NCI-H2107 (cell line): ENCODE data around the gene SELENOH.
A peak's percentile ranks its signal among the peaks of the same experiment; 100 is the strongest.

Experiments
- DNase-seq: peaks from one replicate; lab custom pipeline; 2025; lab: John Stamatoyannopoulos, UW

Gene SELENOH

DNA sequence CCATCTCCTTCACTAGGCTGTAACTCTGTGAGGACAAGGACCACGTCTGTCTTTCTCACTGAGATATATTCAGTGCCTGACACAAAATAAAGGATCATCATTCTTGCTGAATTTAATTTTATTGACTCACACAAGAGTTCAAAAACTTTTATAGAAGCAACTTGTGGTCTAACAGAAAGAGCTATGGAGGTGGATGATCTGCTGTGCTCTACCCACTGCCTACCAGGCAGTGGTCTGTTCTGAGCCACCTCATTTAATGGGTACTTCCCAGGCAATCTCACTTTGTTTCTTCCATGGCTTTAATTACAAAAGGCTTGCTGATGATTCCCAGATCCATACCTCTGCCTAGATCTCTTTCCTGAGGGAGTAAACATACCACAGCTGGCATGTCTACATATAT is 5.6 kb downstream of the SELENOH start:
- DNase-seq: no peak

DNA sequence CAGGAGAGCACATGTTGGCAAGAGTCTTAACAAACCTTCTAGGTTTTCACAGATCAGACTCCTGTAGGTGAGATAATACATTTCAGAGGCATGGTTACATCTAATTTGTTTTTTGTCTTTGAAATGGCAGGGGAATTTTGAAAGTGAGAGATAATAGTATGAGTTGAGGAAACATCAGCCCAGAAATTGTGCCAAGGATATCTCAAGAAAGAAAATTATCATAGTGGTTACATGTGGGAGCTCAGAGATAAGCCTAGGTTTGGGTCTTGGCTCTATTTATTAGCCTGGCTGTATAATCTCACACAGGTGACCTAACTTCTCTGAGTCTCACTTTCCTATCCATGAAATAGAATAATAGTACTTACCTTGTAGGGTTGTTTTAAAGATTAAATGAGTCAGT is 9.9 kb downstream of the SELENOH start:
- no peak for DNase-seq

DNA sequence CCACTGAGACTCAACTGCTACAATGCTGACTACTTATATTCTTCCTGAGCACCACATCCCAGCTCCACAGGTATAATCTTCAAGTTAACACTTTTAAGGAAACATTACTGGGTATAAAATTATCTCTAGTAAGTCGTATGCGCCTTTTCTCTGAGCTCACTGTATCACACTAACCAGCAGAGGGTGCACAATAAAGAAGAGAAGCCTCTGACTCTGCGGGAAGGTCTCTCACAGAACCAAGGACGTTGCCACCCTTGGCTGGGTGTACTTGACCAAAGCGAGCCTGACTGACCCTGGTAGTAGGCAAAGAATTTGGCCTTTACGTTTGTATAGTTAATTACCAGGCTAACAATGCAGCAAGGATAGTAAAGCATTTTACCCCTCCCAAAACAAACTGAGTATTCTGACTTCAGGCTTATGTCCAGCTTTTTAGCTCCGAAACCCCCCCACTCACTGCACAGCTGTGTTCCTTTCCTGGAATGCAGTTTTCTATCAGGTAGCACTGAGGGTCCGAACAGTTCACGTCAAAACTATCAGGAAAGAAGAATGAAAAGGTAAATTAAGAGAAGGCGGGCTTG is 10.5 kb downstream of the SELENOH start, which contains the start of gene BTBD18:
BTBD18 (minus strand) TSS at position 144 of the 578 bp plus-strand sequence. CDS start 631 bp downstream, outside the sequence.
- no peak for DNase-seq

DNA sequence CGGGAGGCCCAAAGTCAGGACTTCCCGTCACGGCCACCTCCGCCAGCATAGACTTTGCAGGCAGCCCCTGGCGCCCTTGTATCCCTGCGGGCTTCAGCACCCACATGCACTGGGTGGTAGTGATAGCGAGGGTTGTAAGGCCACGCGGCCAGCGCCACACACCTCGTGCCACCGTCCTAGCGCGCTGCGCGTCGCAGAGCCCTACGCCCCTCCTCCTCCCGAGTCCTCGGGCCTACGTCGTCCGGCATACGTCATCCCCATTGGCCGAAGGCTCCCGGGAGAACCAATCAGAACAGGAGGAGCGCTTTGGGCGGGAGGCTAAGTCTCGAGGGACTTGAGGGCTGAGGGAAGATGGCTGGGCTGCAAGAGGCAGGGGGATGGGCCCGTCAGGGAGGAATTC is 11.7 kb downstream of the SELENOH start:
- DNase-seq: no peak

DNA sequence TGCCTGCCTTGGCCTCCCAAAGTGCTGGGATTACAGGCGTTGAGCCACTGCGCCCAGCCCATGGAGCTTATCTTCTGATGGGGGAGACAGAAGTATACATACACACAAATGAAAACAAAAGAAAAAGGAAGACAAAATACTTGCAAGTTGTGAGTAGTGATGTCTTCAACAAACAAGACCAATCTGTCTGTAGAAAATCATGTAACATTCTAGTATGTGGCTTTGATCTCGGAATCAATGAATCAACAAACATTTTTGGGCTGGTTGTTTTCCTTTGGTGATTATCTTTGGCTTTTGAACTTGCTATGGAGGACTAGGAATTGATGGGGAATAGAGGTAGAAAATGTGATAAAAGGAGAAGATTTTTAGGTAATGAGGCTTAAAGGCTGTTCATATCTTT is 16.9 kb downstream of the SELENOH start:
- DNase-seq: no peak

DNA sequence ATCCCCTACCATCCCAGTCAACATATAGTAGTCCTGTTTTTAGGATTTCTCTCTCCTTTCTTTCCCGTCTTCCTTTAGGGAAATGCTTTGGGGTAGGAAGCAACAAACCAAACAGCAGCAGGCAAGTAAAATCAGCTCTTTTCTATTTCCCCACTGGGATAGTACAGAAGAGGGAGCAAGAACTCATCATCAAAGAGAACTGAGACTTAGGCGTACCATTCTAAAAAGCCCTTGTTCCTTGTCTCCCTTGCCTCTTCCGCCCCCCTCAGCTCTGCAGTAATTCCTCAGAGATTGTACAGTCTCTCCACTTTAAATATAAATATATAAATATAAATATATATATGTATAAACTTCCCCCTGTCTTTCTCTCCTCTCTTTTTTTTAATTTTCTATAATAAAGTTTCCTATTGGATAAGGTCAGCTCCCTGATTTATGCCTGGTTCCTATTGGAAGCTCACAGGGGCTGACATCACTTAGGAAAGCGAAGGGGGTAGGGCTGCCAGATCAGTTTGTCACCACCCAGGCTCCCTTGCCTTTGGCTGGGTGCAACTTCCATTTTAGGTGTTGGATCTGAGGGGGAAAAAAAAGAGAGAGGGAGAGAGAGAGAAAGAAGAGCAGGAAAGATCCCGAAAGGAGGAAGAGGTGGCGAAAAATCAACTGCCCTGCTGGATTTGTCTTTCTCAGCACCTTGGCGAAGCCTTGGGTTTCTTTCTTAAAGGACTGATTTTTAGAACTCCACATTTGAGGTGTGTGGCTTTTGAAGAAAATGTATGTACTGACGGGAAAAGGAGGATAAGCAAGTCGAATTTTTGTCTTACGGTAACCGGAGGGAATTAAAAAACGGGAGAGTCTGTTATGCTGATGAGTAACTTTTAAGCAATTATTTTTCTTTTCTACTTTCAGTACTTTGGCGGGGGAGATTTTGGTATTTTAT is 20.3 kb downstream of the SELENOH start, which contains the start of gene CTNND1:
CTNND1 (plus strand) TSS at position 502 of the 934 bp plus-strand sequence. CDS start 29,677 bp downstream, outside the sequence.
- DNase-seq: peak; percentile 88

DNA sequence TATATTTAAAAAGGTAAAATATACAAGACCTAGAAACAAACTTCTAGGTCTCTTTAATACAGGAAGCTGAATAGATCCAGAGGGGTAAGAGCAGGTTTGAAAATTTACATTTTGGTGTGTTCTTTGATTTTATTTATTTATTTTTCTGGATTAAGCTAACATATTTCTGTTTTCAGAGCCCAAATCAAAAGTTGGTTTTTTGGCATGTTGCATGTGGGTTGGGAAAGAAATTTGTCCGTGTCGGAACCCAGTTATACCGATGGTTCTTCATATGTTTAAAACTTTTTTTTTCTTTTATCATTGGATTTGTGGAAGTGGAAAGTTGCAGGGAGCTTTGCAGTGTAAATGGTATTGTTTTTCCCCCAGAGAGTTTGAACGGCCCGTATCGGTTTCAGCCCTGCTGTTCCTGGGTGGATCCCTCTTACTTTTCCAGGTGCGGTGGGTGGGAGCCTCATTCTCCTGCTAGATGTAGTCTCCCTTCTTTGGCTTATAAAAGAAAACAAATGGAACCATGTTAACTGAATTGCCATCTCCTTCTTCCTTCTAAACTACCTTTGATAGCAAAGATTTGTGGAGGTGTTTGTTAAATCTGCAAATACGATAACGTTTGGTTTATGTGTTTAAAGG is 21.1 kb downstream of the SELENOH start:
- DNase-seq: no peak

DNA sequence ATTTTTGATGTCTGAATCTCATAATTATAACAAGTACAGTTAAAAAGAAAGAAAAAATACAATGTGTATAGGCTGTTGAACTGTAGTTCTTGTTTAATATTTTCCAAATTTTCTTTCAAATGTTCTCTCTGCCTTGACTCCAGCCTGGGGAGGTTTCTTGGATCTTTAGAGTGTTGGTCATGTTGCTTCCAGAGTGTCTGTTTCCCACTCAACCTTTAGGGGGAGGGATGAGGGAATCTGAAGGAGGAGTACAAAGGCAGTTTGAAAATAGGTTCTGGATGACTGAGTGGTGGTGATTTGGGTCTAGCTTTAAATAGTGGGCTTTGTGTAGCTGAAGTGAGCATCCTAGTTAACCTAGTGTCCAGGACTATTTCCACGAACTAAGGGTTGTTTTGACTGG is 22.3 kb downstream of the SELENOH start:
- DNase-seq: no peak

DNA sequence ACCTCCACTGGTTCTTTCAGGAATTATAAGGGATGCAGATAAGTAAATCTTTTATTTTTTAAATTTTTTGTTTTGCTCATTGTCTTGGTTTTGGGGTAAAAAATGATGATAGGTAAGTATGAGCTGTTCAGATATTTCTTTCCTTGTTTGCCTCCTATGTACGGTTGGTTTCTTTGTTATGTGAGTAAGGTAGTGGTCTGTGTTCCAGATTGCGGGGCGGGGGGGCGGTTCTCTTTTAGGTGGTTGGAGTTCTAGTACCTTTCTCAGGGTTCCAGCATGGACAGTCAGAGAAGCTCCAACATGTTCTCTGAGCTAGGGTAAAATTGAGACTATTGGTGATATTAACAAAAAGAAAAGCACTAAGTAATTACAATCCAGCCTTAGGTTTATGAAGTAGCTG is 22.7 kb downstream of the SELENOH start:
- DNase-seq: no peak

DNA sequence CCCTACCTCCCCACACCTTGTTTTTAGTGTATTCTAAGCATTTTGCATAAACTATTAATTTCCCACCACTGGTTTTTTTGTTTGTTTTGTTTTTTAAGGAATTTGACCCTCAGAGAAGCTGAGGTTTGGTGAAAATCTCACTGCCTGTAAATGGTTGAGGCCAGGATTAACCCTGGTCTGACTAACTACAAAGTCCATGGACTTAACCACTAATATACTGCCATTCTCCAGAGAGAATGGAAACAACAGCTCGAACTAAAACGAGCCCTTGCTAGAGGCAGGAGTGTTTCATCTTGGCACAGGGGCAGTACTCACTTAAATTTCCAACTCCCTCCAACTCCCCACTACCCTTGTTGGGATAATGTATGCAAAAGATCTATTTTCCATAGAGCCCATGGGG is 23.3 kb downstream of the SELENOH start:
- no peak for DNase-seq

DNA sequence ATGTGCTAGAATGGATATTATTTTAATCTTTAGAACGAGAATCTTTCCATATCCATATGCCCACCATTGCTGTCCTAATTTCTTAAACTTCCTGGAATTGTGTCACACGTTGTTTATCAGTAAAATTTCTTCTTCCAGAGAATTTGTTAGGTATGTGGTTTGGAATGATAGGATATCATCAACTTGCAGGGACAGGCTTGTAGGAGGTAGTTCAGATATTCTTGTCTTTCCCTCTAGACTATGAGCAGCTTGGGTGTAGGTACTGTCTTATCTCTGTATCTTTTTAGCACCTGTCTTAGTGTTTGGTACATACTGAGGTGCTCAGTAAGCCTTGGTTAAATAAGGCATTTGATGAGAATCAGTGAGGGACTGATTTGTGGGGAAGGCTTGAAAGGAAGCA is 23.7 kb downstream of the SELENOH start:
- no peak for DNase-seq

DNA sequence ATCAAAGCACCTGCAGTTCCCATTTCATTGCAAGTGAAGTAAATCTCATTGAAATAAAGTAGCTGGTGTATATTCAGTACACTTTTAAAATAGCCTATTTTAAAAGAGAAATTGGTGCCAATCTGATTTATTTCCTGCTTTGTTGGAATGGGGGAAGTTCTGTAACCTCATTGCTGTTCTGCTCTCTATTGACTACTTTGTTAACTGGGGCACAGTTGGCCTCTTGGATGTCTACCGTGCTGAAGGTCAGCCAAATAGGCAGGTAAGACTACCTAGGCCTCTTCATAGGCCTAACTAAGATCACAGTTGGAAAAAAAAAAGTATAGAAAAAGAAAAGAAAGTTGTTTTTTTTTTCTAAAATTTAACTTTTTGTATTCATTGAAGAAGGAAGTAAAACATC is 29.5 kb downstream of the SELENOH start:
- no peak for DNase-seq

DNA sequence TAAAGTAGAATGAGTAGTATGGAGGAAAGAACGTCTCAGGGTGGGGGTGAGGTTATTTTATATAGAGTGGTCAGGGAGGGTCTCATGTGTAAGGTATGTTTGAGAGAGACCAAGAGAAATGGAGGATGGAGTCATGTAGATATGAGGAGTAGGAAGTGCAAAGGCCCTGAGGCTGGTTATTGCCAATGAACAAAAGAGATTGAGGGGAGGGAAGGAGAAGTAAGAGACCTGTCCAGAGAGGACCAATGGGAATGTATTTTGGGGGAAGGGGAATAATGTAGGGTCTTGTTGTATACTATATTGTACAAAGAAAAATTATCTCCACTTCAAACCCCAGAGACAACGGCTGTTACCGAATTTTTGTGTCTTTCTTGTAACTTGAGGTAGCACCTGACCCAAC is 30.1 kb downstream of the SELENOH start:
- DNase-seq: no peak

DNA sequence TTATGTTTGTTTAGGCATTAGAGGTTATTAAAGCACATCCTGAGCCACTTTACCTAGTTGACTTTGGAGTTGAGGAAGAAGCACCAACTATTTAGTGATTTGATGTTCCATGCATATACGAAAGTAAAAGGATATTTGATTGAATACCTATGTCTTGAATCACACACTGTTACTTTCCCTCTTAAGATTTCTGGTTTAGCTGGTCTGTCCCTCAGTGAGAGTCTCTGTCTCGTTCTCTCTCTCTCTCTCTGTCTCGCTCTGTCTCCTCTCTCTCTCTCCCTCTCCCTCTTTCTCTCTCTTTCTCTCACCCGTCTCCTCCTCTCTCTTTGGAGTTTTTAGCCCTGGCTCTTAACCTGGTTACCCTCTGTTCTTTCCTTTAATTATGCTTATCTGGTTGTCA is 31.3 kb downstream of the SELENOH start:
- DNase-seq: no peak

DNA sequence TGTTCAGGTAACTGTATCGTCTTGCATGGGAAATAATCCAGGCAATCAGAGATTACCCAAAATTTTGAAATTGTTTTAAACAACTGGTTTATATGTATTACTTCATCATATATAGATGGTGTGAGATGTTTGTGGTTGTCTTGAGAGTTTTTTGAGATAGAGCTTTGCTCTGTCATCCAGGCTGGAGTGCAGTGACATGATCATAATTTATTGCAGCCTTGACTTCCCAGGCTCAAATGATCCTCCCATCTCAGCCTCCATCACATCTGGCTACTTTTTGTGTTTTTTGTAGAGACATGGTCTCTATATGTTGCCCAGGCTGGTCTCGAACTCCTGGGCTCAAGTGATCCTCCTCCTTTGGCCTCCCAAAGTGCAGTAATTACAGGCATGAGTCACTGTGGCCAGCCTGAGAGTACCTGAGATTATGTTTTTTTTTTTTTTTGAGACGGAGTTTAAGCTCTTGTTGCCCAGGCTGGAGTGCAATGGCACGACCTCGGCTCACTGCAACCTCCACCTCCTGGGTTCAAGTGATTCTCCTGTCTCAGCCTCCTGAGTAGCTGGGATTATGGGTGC is 31.8 kb downstream of the SELENOH start:
- DNase-seq: no peak

DNA sequence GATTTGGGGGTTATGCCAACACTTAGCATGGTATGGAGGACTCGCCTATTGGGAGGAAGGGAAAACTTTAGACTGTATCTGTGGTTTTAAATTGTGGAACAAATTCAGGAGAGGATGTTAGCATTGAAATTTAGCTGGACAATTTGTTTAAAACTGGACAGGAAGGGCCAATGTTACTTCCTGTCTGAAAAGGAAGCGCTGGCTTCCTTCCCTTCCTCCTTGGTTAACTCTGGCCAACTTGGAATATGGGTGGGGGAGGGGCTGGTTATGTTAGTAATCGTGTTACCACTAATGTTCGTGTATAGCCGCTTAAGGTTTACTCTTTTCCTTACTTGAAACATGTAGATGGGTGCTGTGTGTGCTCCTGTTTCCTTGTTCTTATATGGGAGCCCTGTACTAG is 34.2 kb downstream of the SELENOH start:
- no peak for DNase-seq

DNA sequence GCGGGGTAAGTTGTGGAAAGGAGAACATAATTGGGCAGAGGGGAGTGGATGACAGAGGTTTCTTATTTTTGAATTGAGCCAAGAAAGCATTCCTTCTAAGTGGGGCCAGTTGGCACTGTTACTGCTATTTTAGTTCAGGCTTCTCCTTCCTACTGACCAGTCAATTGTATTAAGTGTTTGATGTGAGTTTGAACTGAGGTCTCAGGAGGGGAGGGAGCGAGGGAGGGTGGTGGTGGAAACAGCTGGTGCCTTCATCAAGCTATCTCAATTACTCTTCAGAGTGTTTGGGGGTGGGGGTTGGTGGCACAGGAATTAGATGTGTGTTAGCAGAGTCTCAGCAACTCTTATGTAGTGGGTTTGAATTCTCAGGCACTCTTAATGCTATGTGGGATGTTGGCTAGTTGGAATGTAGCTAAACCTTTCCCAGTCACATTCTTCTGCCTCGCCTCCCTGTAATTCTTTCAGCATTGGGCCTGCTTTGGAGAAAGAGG is 34.8 kb downstream of the SELENOH start:
- no peak for DNase-seq

DNA sequence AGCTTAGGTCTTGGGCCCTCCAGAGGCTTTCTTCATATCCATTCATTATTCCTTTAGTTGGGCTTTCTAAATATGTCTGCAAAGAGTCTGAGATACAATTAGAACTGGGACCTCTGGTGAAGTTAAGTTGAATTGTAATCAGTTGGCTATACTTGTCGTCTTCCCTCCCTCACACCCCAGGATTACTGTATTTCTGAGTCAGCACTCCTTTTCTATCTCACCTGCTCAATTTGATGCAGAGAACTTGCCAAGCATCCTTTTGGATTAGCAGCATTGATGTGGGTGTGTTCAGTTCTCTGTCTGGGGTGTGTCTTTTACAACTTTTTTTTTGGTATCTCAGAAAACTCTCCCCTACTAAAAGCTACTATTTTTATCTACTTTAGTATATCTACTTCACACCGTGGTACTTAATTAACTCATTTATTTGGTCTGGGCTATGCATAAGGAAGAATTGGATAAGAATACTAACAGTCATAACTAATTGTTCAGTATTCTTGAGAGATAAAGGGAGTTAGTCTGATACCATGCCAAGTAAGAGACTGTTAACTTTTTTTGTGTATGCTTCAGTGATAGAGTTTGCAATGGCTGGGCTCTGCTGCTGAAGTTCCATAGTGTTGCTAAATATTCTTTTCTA is 35.4 kb downstream of the SELENOH start:
- no peak for DNase-seq

DNA sequence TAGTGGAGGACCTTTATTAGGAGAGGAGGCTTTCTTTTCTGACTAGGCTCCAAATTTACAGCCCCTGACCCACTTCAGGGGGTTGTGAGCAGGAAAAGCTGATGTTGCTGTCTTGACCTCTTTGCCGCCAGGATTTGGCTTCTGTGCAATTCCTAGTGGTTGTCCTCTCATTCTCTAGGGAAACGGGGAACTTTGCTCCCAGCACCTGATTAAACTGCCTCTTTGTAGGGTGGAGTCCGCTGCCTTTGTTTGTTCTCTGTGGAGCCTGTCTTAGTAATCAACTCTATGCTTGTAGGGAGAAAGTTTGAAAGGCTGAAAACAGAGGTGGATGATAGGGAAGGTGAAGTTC is 36.7 kb downstream of the SELENOH start:
- DNase-seq: no peak

DNA sequence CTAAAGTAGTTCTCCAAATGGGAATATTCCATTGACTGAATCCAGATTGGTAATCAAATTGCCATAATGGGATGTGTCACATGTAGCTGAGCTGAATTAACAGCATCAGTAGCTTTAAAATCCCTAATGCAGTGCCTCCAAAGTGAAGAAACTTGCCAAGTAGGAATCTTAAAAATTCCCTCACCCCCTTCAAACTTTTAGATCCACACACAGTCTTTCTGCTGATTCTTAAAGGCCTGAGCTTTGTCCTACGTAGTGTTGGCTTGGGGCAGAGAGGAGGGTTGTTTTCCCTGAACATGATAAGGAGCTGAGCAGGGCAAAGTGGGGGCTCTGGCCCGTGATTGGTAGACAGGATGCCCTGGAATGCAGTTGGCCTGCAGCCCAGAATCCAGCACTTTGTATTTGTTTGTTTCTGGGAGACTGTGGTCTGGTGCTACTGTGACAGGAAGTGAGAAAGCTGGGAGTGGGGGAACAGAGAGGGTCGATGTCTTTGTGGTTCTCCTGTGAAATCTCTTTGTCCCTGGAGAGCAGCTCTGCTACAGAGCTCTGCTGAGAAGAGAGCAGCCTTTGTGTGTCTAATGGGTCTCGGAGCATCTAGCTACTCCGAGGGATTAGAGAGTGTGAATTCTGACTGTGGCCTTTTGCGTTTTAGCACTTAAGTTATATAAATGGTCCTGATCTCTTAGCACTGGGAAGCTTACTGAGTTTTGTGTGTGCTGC is 37.2 kb downstream of the SELENOH start:
- peak; percentile 39 for DNase-seq

DNA sequence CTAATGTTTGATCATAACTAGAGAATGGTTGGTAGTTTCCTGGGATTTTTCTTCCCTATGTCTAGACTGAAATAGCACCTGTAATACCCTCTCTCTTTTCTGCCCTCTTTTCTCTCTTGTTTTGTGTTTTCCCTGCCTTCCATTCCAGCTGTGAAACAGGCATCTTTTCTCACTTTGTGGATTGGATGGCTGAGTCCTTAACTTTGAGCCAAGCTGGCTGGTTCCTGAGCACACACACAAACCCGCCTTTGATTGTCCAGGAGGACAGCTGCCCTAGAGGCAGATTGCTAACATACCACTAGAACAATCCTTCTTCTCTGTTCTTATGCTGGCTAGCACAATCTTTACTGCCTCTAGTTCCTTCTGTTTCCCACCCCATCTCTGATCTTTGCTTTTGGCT is 38.0 kb downstream of the SELENOH start:
- no peak for DNase-seq
